GM21367 (cell line): Measurements from ENCODE around the gene USP35.

Experiments
- ATAC-seq: cut with Tn5 transposase; IDR thresholded peaks from one replicate; pipeline ENCODE4 v1.9.1; 2021; ENCODE audit not compliant: unreplicated experiment

Gene USP35

GRCh38 chr11:78188286-78189173, at the start of gene USP35, which contains the start of gene KCTD21:
Gene USP35 (plus strand): TSS chr11:78188919. CDS start chr11:78196246, 7,327 bp downstream.
Gene KCTD21 (minus strand): TSS chr11:78188626. CDS start chr11:78174554, 14,072 bp downstream.
- ATAC-seq, result peak; percentile 96

GRCh38 chr11:78139422-78140391, 49.0 kb upstream of the USP35 start, which contains the start of gene ALG8:
Gene ALG8 (minus strand): TSS chr11:78139626. CDS start chr11:78139588, 38 bp downstream.
- peak; percentile 89 for ATAC-seq

GRCh38 chr11:78140392-78141077, 48.2 kb upstream of the USP35 start:
- ATAC-seq, result no peak

DNA sequence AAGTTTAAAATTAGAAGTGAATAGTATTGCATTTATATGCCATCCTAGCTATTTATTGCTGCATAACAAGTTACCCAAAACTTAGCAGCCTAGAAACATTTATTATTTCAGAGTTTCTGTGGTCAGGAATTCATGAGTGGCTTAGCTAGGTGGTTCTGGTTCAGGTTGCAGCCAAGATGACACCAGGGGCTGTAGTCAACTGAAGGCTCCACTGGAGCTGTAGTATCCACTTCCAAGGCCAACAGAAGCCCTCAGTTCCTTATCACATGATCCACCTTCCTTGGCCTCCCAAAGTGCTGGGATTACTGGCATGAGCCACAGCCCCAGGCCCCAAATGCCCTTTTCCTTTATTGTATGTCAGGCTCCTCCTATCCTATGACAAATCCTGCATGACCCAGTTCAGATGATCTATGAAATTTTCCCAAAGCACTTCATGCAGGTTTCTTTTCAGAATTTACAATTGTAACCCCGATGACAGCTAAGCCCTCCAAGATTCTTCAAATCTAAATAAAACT, 43.2 kb upstream of the USP35 start:
- no peak for ATAC-seq

DNA sequence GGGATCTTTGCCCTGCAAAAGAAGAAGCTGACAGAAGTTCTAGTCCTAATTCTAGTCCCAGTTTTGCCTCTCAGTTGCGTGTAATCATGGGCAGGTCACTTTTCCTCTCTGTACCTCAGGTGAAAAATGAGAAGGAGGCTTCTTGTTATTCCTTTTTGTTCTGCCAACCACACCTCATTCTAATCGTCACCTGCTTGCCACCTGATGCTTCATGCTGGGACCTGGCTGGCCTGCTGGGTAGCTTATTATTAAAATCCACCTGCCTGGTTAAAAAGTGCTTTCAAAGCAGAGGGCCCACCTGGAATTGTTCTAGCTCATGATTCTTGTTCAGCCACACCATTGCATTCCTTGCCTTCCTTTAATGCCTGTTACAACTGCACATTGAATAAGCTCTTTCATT, 40.9 kb upstream of the USP35 start:
- no peak for ATAC-seq

DNA sequence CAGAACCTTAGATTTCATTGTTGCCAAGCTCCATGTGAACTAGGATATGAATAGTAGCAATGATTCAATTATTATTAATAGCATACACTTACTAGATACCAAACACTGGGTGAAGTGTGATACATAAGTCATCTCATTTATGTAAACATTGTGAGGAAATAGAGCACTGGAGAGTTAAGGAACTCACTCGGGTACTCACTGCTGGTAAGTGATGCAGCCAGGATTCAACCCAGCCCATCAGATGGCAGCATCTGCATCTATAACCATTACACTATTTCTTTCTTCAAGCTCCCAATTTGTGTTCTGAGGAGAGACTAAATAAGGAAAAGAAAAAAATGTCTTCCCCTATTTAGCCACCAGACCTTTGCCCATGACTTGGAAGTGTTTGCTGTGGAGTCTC, 39.1 kb upstream of the USP35 start:
- ATAC-seq, result no peak

DNA sequence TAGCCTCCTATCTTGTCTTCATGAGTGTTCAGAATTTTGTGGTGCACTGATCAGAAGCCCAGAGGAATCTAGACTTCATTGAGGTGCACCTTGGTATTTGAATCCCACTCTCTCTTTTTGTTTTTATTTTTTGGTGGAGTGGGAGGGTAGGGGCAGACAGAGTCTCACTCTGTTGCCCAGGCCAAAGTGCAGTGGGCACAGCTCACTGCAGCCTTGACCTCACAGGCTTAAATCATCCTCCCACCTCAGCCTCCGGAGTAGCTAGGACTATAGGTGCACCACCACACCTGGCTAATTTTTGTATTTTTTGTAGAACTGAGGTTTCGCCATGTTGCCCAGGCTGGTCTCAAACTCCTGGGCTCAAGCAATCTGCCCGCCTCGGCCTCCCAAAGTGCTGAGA, 38.4 kb upstream of the USP35 start:
- no peak for ATAC-seq

DNA sequence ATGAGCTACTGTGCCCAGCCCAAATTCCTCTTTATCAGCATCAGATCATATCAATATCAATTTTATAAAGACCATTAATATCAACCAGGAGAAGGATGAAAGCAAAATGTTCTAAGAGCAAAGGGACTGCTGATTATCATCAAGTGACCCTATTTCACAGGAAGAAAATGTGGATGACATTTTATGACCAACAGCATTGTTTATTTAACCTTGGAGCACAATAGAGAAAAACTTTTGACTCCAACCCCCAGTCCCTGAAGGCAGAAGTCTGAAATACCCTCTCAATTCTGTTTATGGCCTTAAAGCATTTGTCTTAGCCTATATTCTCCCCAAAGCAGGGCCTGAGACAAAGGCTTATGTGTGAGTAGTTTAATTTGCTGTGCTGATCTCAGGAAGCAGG, 38.0 kb upstream of the USP35 start:
- ATAC-seq, result no peak

GRCh38 chr11:78151804-78152203, 36.9 kb upstream of the USP35 start:
- ATAC-seq, result no peak

DNA sequence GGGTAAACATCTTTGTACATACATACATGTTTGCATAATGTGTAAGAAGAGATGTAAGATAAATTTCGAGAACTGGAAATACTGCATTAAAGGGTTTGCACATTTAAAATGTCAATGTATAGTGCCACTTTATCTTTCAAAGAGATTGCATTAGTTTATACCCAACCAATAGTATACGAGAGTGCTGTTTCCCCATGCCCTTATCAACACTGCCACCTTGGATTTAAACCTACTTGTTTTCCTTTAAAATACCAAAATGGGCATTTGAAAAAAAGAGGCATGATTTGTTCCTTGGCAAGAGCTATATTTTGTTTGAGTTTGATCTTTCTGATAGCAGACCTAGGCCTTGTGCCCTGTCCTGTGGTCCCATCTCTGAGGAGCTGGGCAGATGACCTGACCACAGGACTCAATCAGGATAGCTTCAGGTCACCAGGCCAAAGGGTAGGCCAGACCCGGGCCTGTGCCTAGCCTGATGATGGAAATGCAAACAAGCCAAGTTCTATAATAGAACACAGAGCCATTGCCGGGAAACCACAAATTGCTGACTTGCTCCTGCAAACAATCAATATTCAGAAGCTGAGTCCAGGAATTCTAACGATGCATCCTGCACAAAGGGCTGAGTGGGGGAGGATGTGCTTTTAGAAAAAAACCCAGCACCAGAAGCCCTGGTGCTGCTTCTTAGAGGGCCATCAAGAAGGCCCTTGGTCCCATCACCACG, 32.4 kb upstream of the USP35 start:
- no peak for ATAC-seq

- no peak for ATAC-seq
Observed at GRCh38 chr11:78158987-78159652, 29.6 kb upstream of the USP35 start.

DNA sequence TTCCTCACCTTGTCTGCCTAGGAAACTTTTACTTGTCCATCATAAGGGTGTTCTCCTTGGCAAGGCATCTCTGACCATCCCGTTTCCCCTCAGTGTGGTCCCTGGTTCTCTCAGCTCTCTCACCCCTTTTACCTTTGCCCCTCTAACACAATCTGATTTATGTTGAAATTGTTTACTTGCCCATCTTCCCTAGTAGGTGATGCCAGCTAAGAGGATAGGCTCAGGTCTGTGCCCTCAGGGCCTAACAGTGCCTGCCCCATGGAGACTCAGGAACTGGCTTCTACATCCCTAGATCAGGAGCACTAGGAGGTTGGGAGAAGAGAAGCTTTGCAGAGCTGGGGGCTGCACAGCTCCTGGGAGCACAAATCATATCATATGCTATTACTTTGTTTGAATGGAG, 28.2 kb upstream of the USP35 start:
- ATAC-seq, result no peak

DNA sequence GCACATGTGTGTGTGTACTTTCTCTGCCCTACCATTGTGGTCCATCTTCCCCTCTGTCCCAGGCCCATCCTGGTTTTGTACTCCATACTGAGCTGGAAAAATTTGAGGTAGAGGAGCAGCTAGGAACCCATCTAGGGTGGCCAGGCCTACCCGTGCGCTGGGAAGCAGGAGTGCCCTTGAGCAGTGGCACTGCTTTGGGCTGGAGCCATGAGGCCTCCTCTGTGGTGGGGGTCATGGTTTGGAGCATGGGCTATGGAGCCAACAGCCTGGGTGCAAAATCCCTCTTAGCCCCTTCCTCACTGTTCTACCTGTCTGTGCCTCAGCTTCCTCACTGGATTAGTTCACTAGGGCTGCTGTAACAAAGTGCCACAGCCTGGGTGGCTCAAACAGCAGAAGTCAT, 27.4 kb upstream of the USP35 start:
- ATAC-seq, result no peak

DNA sequence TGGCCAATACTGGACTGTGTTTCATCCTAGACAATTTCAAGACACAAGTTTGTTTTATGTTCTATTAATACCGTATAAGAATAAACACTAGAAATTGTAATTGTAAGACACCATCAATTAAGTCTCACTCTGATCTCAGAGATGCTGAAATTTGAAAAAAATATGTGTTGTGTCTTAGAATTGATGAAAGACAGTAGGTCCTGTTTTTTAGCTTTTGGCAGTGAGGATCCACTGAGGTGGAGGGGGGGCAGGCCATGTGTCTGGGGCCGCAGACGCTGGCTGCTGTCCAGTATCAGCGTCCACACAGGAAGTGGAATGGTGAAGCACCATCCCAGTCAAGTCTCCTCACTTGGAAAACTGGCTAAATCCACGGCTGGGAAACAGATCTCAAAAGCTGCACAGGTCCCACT, 26.8 kb upstream of the USP35 start:
- ATAC-seq, result no peak

GRCh38 chr11:78163828-78164227, 24.9 kb upstream of the USP35 start:
- no peak for ATAC-seq

- no peak for ATAC-seq
Observed at GRCh38 chr11:78164471-78164870, 24.2 kb upstream of the USP35 start.

DNA sequence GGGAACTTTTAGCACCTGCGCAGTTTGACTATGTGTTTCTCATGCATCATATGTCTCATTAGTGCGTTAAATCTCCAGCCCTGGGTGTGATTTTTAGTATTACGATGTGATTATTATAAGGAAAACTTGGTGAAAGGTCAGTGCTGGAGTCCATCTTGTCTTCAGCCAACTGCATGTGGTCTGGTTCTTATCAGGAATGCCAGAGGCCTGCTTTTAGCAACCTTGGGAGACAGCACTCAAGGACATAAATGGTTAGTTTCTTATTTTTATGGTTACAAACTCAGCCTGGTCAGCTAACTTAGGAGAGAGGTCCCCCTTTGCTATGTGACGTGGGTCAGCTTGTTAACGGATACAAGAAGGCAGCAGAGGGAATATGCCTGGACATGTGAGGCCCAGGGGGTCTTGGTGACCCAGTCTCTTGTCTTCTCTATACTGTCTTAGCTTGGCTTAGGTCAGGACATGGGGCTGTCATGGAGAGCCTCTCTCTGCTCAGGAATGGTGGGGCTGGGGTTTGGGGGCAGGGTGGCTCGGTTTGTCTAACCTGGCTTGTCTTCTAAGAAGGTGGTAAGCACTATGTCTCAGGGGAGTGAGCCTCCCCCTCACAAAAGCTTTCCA, 21.8 kb upstream of the USP35 start:
- ATAC-seq, result no peak

DNA sequence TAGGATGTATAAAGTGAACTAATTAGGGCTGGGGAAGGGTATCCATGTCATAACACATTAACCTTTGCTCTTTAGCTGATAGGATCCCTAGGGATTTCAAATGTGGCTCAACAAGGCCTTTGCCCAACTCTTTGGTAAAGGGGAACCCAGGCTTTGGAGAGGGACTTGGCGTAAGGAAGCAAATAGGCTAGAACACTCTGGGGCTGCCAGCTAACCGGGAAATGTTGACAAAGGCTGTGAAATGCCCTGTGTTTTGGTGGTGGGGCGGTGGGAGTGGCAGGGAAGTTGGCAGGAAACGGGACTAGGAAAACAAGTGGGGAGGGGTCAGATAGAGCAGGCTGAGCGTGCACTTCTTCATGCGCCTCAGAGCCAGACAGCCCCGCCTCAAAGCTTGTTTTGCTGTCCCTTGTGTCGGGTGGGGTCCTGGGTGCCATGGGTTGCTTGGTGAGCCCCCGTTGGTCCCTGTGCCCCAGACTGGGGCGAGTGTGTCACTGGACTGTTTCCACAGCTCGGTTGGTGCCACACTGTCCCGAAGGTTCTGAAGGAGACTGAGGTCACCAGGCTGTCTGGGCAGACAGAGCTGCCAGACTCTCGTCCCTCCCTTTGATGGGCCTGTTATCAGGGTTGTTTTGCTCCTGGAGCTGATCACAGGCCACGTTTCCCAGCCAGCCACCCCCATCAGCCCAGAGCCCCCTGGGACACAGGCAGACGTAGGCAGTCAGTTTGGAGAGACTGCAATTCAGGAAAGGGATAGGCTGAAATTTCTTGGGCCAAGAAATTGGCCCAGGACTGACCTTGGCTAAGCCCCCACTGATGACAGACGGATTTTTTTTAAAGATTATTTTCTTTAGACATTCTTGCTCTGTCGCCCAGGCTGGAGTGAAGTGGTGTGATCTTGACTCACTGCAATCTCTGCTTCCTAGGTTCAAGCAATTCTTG, 19.9 kb upstream of the USP35 start:
- ATAC-seq, result no peak
